CD8-positive, alpha-beta memory T cell (primary cell): ENCODE measurements around the gene NSD1. TPM values are rescaled to one million over a fixed set of nuclear protein-coding genes. Genes with fewer than 3 reads are reported as not detected.
A peak's percentile ranks its signal among the peaks of the same experiment; 100 is the strongest.
"Not testable (repeated sequence)": the region's sequence is repeated elsewhere in the genome, so short reads cannot be mapped to it uniquely, and the experiment has no call there.

Experiments
- CTCF ChIA-PET: fragments of 350-600 bp; sonication (Branson Sonifier 250); formaldehyde crosslinking; loops from one replicate; lab custom pipeline; 2021; ENCODE audit warnings: antibody characterized with exemption; lab: Charles Lee
- POLR2A ChIA-PET: fragments of 350-600 bp; sonication (Branson Sonifier 250); formaldehyde crosslinking; loops from one replicate; lab custom pipeline; 2021; ENCODE audit warnings: antibody characterized with exemption; lab: Charles Lee
- DNase-seq, 5 donors: peaks; one replicate each; pipeline versions ENCODE4 v3.0.0 to v3.0.0-alpha.2; 2020 to 2022; ENCODE audit warnings: mixed read lengths in 1 of 5
- H3K27ac ChIP-seq: one replicate; pipeline ENCODE4 v1.7.0; 2013; ENCODE audit warnings: low read depth, mild to moderate bottlenecking, low read length, moderate library complexity
- H3K27me3 ChIP-seq: 2 replicates; pipeline ENCODE4 v1.7.0; 2013; ENCODE audit warnings: low read length, mild to moderate bottlenecking; ENCODE audit not compliant: insufficient read depth, poor library complexity, severe bottlenecking
- H3K36me3 ChIP-seq: 2 replicates; pipeline ENCODE4 v1.7.0; 2013; ENCODE audit warnings: mild to moderate bottlenecking, low read length, moderate library complexity; ENCODE audit not compliant: insufficient read depth
- H3K4me1 ChIP-seq: 2 replicates; pipeline ENCODE4 v1.7.0; 2013; ENCODE audit warnings: mild to moderate bottlenecking, low read length, moderate library complexity; ENCODE audit not compliant: insufficient read depth
- H3K4me3 ChIP-seq: 2 replicates; pipeline ENCODE4 v1.7.0; 2013; ENCODE audit warnings: mild to moderate bottlenecking, low read length
- H3K9me3 ChIP-seq: 2 replicates; pipeline ENCODE4 v1.7.0; 2013; ENCODE audit warnings: mild to moderate bottlenecking, low read length
- H3K27ac Mint-ChIP-seq, 8 donors: one replicate each; pipeline ENCODE4 v1.8.0; 2020 to 2021; ENCODE audit warnings: mixed read lengths in 8 of 8, mild to moderate bottlenecking in 6 of 8, inconsistent platforms in 3 of 8, moderate library complexity in 3 of 8
- H3K27me3 Mint-ChIP-seq, 2 donors: one replicate each; pipeline ENCODE4 v1.8.0; 2020 to 2021; ENCODE audit warnings: mixed read lengths in 2 of 2, mild to moderate bottlenecking in 1 of 2, moderate library complexity in 1 of 2
- H3K36me3 Mint-ChIP-seq, 3 donors: one replicate each; pipeline ENCODE4 v1.8.0; 2020 to 2021; ENCODE audit warnings: mixed read lengths in 3 of 3, inconsistent platforms in 1 of 3, mild to moderate bottlenecking in 1 of 3
- H3K4me1 Mint-ChIP-seq, 3 donors: one replicate each; pipeline ENCODE4 v1.8.0; 2020 to 2021; ENCODE audit warnings: mixed read lengths in 3 of 3, inconsistent platforms in 1 of 3, mild to moderate bottlenecking in 1 of 3
- H3K4me3 Mint-ChIP-seq, 7 donors: one replicate each; pipeline ENCODE4 v1.8.0; 2020 to 2021; ENCODE audit warnings: mixed read lengths in 7 of 7, mild to moderate bottlenecking in 6 of 7, moderate library complexity in 4 of 7, inconsistent platforms in 2 of 7
- H3K9me3 Mint-ChIP-seq, 5 donors: one replicate each; pipeline ENCODE4 v1.8.0; 2020 to 2022; ENCODE audit warnings: mixed read lengths in 5 of 5, mild to moderate bottlenecking in 3 of 5, moderate library complexity in 2 of 5, inconsistent platforms in 1 of 5
- polyA plus RNA-seq: library from polyadenylated mRNA; unstranded; fragments of 300-500 nt; fragmentation: Illumina TruSeq; gene quantifications from one replicate; pipeline ENCODE4 v1.2.3, GENCODE V29; 2021
- total RNA-seq, 2 experiments: library from RNA; stranded (reverse); gene quantifications; one replicate each; pipeline ENCODE4 v1.2.3, GENCODE V29; 2021

NSD1 gene
- total and polyA plus RNA-seq, 3 experiments from 2014 or later: 48.7 to 93.1 (median 86.7) TPM

GRCh38 chr5:177334781-177335700, 201.5 kb downstream of the NSD1 start:
- Histone ChIP-seq H3K4me1 (peaks cover 12% of the 10 kb centered on the region), H3K36me3 (peaks cover 77% of the 10 kb centered on the region), H3K9me3 (no peaks in the 10 kb centered on the region), H3K27ac (no peak overlapping the region), H3K27me3 (no peaks in the 10 kb centered on the region), H3K4me3 (no peak overlapping the region)
- ChIA-PET CTCF (interaction anchor here (1.3 to 2.5 kb wide), 2 partner anchors 69 to 221 kb away, joined by 3 to 7 read pairs; no protein-coding TSS in a partner anchor), POLR2A (no interaction called here)
- H3K27me3 Mint-ChIP-seq: no peaks in the 10 kb centered on the region
- DNase-seq: no peak
- H3K4me3 Mint-ChIP-seq: no peak overlapping the region
- H3K9me3 Mint-ChIP-seq: no peaks in the 10 kb centered on the region
- peak overlapping the region in 1 of 8 donors; percentile 47 for H3K27ac Mint-ChIP-seq
- peaks cover 13 to 92% (median 30%) of the 10 kb centered on the region in 3 donors for H3K36me3 Mint-ChIP-seq
- peaks cover 14 to 29% (median 20%) of the 10 kb centered on the region in 3 donors for H3K4me1 Mint-ChIP-seq

GRCh38 chr5:177335701-177336065, 202.1 kb downstream of the NSD1 start:
- H3K9me3 Mint-ChIP-seq: no peaks in the 10 kb centered on the region
- H3K36me3 Mint-ChIP-seq: peaks cover 14 to 87% (median 25%) of the 10 kb centered on the region in 3 donors
- peak overlapping the region in 1 of 7 donors; percentile 48 for H3K4me3 Mint-ChIP-seq
- H3K9me3 ChIP-seq: no peaks in the 10 kb centered on the region
- peak overlapping the region in 1 of 8 donors; percentile 50 for H3K27ac Mint-ChIP-seq
- H3K27me3 ChIP-seq: no peaks in the 10 kb centered on the region
- DNase-seq: no peak
- no peak overlapping the region for H3K27ac ChIP-seq
- POLR2A ChIA-PET: no interaction called here
- H3K36me3 ChIP-seq: peaks cover 77% of the 10 kb centered on the region
- no peak overlapping the region for H3K4me3 ChIP-seq
- H3K27me3 Mint-ChIP-seq: no peaks in the 10 kb centered on the region
- peaks cover 17 to 26% (median 22%) of the 10 kb centered on the region in 3 donors for H3K4me1 Mint-ChIP-seq
- CTCF ChIA-PET: interaction anchor here (1.3 kb wide), 1 partner anchor 222 kb away, joined by 3 read pairs; no protein-coding TSS in a partner anchor
- H3K4me1 ChIP-seq: peaks cover 12% of the 10 kb centered on the region

DNA sequence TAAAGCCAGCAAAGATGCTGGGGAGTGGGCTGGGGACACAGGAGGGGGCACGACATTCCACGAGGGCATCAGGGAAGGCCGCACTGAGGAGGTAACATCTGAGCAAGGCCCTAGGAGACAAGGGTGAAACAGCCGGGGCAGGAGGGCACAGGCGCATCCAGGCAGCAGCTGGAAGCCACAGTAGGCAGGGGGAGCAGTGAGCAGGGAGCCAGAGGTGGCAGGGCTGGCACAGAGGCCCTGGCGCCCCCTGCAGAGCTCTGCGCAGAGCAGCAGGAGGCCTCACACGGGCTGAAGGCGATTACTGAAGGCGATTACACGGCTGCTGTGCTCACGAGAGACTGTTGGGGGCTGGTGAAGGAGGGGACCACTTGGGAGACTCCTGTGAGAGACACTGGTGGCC, 202.5 kb downstream of the NSD1 start:
- H3K27ac ChIP-seq: no peak overlapping the region
- POLR2A ChIA-PET: no interaction called here
- peaks cover 77% of the 10 kb centered on the region for H3K36me3 ChIP-seq
- no peaks in the 10 kb centered on the region for H3K27me3 ChIP-seq
- H3K9me3 ChIP-seq: no peaks in the 10 kb centered on the region
- peaks cover 17 to 25% (median 22%) of the 10 kb centered on the region in 3 donors for H3K4me1 Mint-ChIP-seq
- H3K27me3 Mint-ChIP-seq: no peaks in the 10 kb centered on the region
- H3K4me3 Mint-ChIP-seq: no peak overlapping the region
- DNase-seq: no peak
- CTCF ChIA-PET: no interaction called here
- peak overlapping the region in 1 of 8 donors; percentile 61 for H3K27ac Mint-ChIP-seq
- H3K4me1 ChIP-seq: peaks cover 12% of the 10 kb centered on the region
- no peaks in the 10 kb centered on the region for H3K9me3 Mint-ChIP-seq
- H3K4me3 ChIP-seq: no peak overlapping the region
- peaks cover 14 to 83% (median 24%) of the 10 kb centered on the region in 3 donors for H3K36me3 Mint-ChIP-seq

DNA sequence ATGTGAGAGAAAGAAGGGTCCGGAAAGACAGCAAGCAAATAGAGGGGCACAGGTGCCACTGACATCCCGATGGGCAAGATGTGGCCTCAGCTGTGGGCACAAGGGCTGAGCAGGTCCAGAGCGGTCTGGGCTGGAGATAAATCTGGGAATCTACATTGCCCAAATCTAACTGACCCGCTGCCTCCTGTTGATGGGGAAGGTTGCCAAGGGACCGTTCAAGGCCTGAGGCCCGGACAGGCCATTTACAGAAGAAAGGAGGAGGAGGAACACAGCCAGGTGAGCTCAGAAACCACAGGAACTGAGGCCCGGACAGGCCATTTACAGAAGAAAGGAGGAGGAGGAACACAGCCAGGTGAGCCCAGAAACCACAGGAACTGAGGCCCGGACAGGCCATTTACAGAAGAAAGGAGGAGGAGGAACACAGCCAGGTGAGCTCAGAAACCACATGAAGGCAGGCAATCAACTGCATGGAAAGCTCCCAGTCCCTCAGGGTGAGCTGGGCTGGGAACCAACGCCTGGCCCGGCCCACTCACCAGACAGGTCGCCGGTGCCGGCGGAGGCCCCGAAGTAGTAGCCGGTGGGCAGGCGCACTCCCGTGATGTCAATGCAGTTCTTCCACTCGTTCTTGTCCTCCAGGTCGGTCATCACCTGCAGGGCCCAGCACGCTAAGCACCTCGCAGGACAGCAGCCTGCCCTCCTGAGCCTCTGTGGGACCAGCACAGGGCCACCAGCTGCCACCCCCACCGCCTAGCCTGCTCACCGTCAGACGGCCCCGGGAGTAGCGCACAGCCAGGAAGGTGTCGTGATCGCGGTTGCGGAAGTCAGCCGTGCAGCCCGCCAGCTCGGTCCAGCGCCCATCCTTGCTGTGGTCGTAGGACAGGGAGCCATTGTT, 203.3 kb downstream of the NSD1 start:
- ChIA-PET POLR2A (no interaction called here), CTCF (no interaction called here)
- H3K9me3 Mint-ChIP-seq: no peaks in the 10 kb centered on the region
- H3K27ac Mint-ChIP-seq: no peak overlapping the region
- peak overlapping the region in 1 of 7 donors; percentile 18 for H3K4me3 Mint-ChIP-seq
- H3K4me3 ChIP-seq: no peak overlapping the region
- no peaks in the 10 kb centered on the region for H3K9me3 ChIP-seq
- H3K36me3 ChIP-seq: peaks cover 70% of the 10 kb centered on the region
- H3K27me3 Mint-ChIP-seq: no peaks in the 10 kb centered on the region
- no peaks in the 10 kb centered on the region for H3K27me3 ChIP-seq
- H3K4me1 Mint-ChIP-seq: peaks cover 19 to 22% (median 21%) of the 10 kb centered on the region in 3 donors
- H3K4me1 ChIP-seq: peaks cover 12% of the 10 kb centered on the region
- H3K27ac ChIP-seq: no peak overlapping the region
- DNase-seq: no peak
- H3K36me3 Mint-ChIP-seq: peaks cover 14 to 83% (median 31%) of the 10 kb centered on the region in 3 donors

DNA sequence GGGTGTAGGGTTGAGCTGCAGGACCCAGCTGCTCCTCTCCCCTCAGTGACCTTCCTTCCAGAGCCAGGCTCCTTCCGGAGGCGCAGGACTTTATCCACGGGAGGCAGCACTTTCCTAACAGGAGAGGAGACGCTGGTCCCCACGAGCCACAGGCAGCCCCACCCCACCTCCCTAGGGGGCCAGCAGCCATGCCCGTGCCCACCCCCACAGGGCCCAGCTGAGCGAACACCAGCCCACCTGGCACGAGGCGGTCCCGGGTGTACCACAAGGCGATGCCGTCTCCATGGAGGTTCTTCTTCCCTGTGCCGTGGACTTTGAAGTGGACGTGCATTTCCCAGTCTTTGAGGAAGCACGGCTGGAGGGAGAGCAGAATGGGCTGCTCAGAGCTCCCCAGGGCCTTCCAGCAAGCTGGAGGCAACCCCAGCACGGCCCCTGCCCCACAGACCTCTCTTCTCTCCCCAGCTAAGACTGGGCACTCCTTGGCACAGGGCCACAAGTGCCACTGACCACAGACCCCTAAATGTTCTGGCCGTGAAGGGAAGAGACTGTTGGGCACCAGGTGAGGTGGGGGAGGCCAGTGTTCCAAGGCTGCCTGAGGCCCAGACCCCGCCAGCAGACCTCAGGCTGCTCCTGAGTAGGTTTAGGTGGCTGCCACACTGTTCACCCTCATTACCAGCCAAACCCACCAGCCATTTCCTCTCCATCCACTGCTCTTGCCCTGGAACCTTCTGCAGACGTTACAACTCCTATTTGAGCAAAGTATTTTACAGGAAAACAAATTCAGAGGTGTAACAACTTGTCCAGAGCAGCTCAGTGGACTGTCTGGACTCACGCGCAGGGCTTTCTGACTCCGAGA, 204.9 kb downstream of the NSD1 start:
- H3K36me3 Mint-ChIP-seq: peaks cover 14 to 79% (median 30%) of the 10 kb centered on the region in 3 donors
- no peak for DNase-seq
- no peak overlapping the region for H3K4me3 Mint-ChIP-seq
- ChIA-PET POLR2A (no interaction called here), CTCF (interaction anchor here (1.1 kb wide), 1 partner anchor 52 kb away, joined by 4 read pairs; no protein-coding TSS in a partner anchor)
- H3K36me3 ChIP-seq: peaks cover 61% of the 10 kb centered on the region
- peaks cover 12% of the 10 kb centered on the region for H3K4me1 ChIP-seq
- H3K27ac ChIP-seq: no peak overlapping the region
- H3K27ac Mint-ChIP-seq: peak overlapping the region in 4 of 8 donors; percentile 12 to 60 (median 37)
- no peaks in the 10 kb centered on the region for H3K27me3 Mint-ChIP-seq
- H3K27me3 ChIP-seq: no peaks in the 10 kb centered on the region
- no peak overlapping the region for H3K4me3 ChIP-seq
- H3K9me3 Mint-ChIP-seq: no peaks in the 10 kb centered on the region
- H3K9me3 ChIP-seq: no peaks in the 10 kb centered on the region
- H3K4me1 Mint-ChIP-seq: peaks cover 22 to 23% (median 23%) of the 10 kb centered on the region in 3 donors

DNA sequence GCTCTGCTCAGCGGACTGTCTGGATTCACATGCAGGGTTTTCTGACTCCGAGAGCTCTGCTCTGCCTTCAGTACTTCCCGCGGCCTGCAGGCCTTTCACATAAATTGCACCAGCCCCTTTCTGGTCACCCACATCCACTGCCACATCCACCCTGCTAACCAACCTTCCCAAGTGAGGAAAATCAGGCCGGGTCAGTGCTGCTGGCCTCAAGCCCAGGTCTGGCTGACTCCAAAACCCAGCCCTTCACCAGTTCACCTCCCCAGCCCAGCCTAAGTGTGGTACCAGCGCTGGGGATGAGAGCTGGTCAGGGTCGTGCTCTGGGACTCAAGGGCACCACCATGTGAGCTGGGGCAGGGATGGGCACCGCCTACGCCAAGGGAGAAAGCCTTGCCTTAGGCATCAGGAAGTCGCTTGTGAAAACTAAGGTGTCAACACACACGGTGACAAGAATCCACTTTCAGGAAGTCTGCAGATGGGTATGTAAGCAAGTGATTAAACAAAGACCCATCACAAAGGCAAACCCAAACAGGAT, 205.6 kb downstream of the NSD1 start:
- ChIA-PET CTCF (interaction anchor here (1.1 kb wide), 1 partner anchor 52 kb away, joined by 4 read pairs; no protein-coding TSS in a partner anchor), POLR2A (no interaction called here)
- Mint-ChIP-seq H3K4me3 (peak overlapping the region in 3 of 7 donors; percentile 27 to 68 (median 49)), H3K27me3 (no peaks in the 10 kb centered on the region), H3K27ac (peak overlapping the region; percentile 41 to 91 (median 76)), H3K4me1 (peaks cover 25 to 27% (median 26%) of the 10 kb centered on the region in 3 donors), H3K9me3 (no peaks in the 10 kb centered on the region), H3K36me3 (peaks cover 10 to 75% (median 25%) of the 10 kb centered on the region in 3 donors)
- Histone ChIP-seq H3K9me3 (no peaks in the 10 kb centered on the region), H3K4me3 (no peak overlapping the region), H3K4me1 (peaks cover 12% of the 10 kb centered on the region), H3K27me3 (no peaks in the 10 kb centered on the region), H3K27ac (no peak overlapping the region), H3K36me3 (peaks cover 54% of the 10 kb centered on the region)
- DNase-seq: no peak

GRCh38 chr5:177343000-177343399, 209.4 kb downstream of the NSD1 start:
- POLR2A ChIA-PET: interaction anchor here (0.6 to 0.8 kb wide), 2 partner anchors 66 to 197 kb away, joined by 3 to 4 read pairs; partner anchors contain the start of gene F12

More at GRCh38 chr5:177343000-177343399, 209.4 kb downstream of the NSD1 start:
- peaks cover 38 to 56% (median 46%) of the 10 kb centered on the region in 3 donors for H3K4me1 Mint-ChIP-seq
- peaks cover 20% of the 10 kb centered on the region for H3K36me3 ChIP-seq
- H3K27ac ChIP-seq, H3K9me3 ChIP-seq, H3K27me3 ChIP-seq, CTCF ChIA-PET, H3K4me3 ChIP-seq, DNase-seq, H3K27me3 Mint-ChIP-seq, H3K4me3 Mint-ChIP-seq, H3K9me3 Mint-ChIP-seq, H3K27ac Mint-ChIP-seq: not testable (repeated sequence)
- H3K4me1 ChIP-seq: peaks cover 21% of the 10 kb centered on the region
- peaks cover 10 to 65% (median 16%) of the 10 kb centered on the region in 3 donors for H3K36me3 Mint-ChIP-seq
